Smooth muscle cell (in vitro differentiated cells): ENCODE results near the gene EFCAB6. TPM values are rescaled to one million over a fixed set of nuclear protein-coding genes. Genes with fewer than 3 reads are reported as not detected.

Source experiments
- DNase-seq: peaks from one replicate; lab custom pipeline; 2025; ENCODE audit not compliant: unreplicated experiment; lab: John Stamatoyannopoulos, UW
- H2AFZ ChIP-seq: fragments of 200-600 bp; sonication (generic); 2 replicates; pipeline ENCODE4 v1.6.0; 2016; ENCODE audit warnings: antibody characterized with exemption, low read depth, mild to moderate bottlenecking
- H3F3A ChIP-seq: fragments of 200-600 bp; sonication (generic); 2 replicates; pipeline ENCODE4 v1.6.0; 2017; ENCODE audit warnings: antibody characterized with exemption, low read depth
- H3K27ac ChIP-seq: fragments of 200-600 bp; sonication (generic); 2 replicates; pipeline ENCODE4 v1.5.1; 2016; ENCODE audit warnings: low read depth, mild to moderate bottlenecking
- H3K27me3 ChIP-seq: fragments of 200-600 bp; sonication (generic); 2 replicates; pipeline ENCODE4 v1.6.1; 2016; ENCODE audit warnings: low read depth, mild to moderate bottlenecking
- H3K36me3 ChIP-seq: fragments of 200-600 bp; sonication (generic); 2 replicates; pipeline ENCODE4 v1.5.1; 2016; ENCODE audit warnings: low read depth
- H3K4me1 ChIP-seq: fragments of 200-600 bp; sonication (generic); 2 replicates; pipeline ENCODE4 v1.5.1; 2016; ENCODE audit warnings: low read depth
- H3K4me2 ChIP-seq: fragments of 200-600 bp; sonication (generic); 2 replicates; pipeline ENCODE4 v1.6.0; 2016; ENCODE audit warnings: mild to moderate bottlenecking
- H3K4me3 ChIP-seq: fragments of 200-600 bp; sonication (generic); 2 replicates; pipeline ENCODE4 v1.5.1; 2016; ENCODE audit warnings: mild to moderate bottlenecking
- H3K79me2 ChIP-seq: fragments of 200-600 bp; sonication (generic); 2 replicates; pipeline ENCODE4 v1.6.0; 2016; ENCODE audit warnings: low read depth, mild to moderate bottlenecking
- H3K9ac ChIP-seq: fragments of 200-600 bp; sonication (generic); 2 replicates; pipeline ENCODE4 v1.6.0; 2016; ENCODE audit warnings: low read depth
- H3K9me3 ChIP-seq: fragments of 200-600 bp; sonication (generic); replicated peaks from 2 replicates; pipeline ENCODE4 v1.5.1; 2016; ENCODE audit warnings: low read depth
- H4K20me1 ChIP-seq: fragments of 200-600 bp; sonication (generic); 2 replicates; pipeline ENCODE4 v1.6.0; 2016; ENCODE audit warnings: low read depth
- CTCF ChIP-seq: fragments of 200-600 bp; sonication (generic); IDR thresholded peaks from 2 replicates; pipeline ENCODE4 v1.5.1; 2017; ENCODE audit warnings: borderline replicate concordance, mild to moderate bottlenecking, antibody characterized with exemption; ENCODE audit not compliant: insufficient read depth, poor library complexity, severe bottlenecking
- WGBS: methylation state at CpG from one replicate; pipeline ENCODE4 v1.1.7; 2016; ENCODE audit warnings: low lambda C conversion rate; 5-methylcytosine and 5-hydroxymethylcytosine counted together
- polyA plus RNA-seq: library from polyadenylated mRNA; unstranded; fragments of >200 nt; fragmentation: Nextera tagmentation; extraction: Ambion mirVana; gene quantifications from 2 replicates; pipeline ENCODE4 v1.2.1, GENCODE V29; 2016
- total RNA-seq: library from RNA; depleted of rRNA; stranded (reverse); fragments of >200 nt; gene quantifications from 2 replicates; pipeline ENCODE4 v1.2.3, GENCODE V29; 2014

EFCAB6 gene
- total and polyA plus RNA-seq, 2 experiments from 2014 or later = 0.80 to 2.9 TPM

- no peaks in the 10 kb centered on the region for H3K36me3 ChIP-seq
- no peak overlapping the region for H2AFZ ChIP-seq
- no peak for DNase-seq
- 87% methylated on average over 13 of the region's 13 CpGs for WGBS
- no peaks in the 10 kb centered on the region for H3F3A ChIP-seq
- no peak overlapping the region for H3K9ac ChIP-seq
- H3K9me3 ChIP-seq = no peaks in the 10 kb centered on the region
- no peak overlapping the region for H3K27ac ChIP-seq
- no peaks in the 10 kb centered on the region for H3K27me3 ChIP-seq
- no peak overlapping the region for H3K4me3 ChIP-seq
- peaks cover 75% of the 10 kb centered on the region for H4K20me1 ChIP-seq
- TF ChIP-seq CTCF = no peak
- no peak overlapping the region for H3K4me2 ChIP-seq
- H3K4me1 ChIP-seq = no peaks in the 10 kb centered on the region
- peaks cover 4% of the 10 kb centered on the region for H3K79me2 ChIP-seq
Observed at GRCh38 chr22:43851058-43851978, 39.2 kb upstream of the EFCAB6 start.

- Histone ChIP-seq H3K4me3 (no peak overlapping the region), H3K9me3 (no peaks in the 10 kb centered on the region), H3K27me3 (no peaks in the 10 kb centered on the region), H3K79me2 (peaks cover 4% of the 10 kb centered on the region), H3K36me3 (no peaks in the 10 kb centered on the region), H4K20me1 (peaks cover 77% of the 10 kb centered on the region), H3K27ac (no peak overlapping the region), H3K4me2 (no peak overlapping the region), H3F3A (no peaks in the 10 kb centered on the region), H2AFZ (no peak overlapping the region), H3K9ac (no peak overlapping the region), H3K4me1 (no peaks in the 10 kb centered on the region)
- DNase-seq = no peak
- WGBS = 89% methylated on average over 12 of the region's 12 CpGs
- no peak for TF ChIP-seq CTCF
Observed at GRCh38 chr22:43850529-43850928, 38.4 kb upstream of the EFCAB6 start.

- Histone ChIP-seq H3F3A (no peaks in the 10 kb centered on the region), H3K9me3 (no peaks in the 10 kb centered on the region), H3K79me2 (peaks cover 4% of the 10 kb centered on the region), H4K20me1 (peaks cover 77% of the 10 kb centered on the region), H2AFZ (no peak overlapping the region), H3K4me1 (no peaks in the 10 kb centered on the region), H3K36me3 (no peaks in the 10 kb centered on the region), H3K4me2 (no peak overlapping the region), H3K27me3 (no peaks in the 10 kb centered on the region), H3K27ac (no peak overlapping the region), H3K9ac (no peak overlapping the region), H3K4me3 (no peak overlapping the region)
- WGBS = 94% methylated on average over 13 of the region's 13 CpGs
- no peak for TF ChIP-seq CTCF
- DNase-seq = no peak
Observed at GRCh38 chr22:43849731-43850130, 37.6 kb upstream of the EFCAB6 start.
